Placental pericyte (primary cell): ENCODE measurements around the gene CDH12. TPM values are rescaled to one million over a fixed set of nuclear protein-coding genes. Genes with fewer than 3 reads are reported as not detected.

Experiments
- total RNA-seq: library from RNA; depleted of rRNA; stranded (reverse); fragments of >200 nt; gene quantifications from 2 replicates; pipeline ENCODE4 v1.2.3, GENCODE V29; 2012

The CDH12 gene
- total RNA-seq, result not detected in 2 replicates

GRCh38 chr5:22852807-22853660 lies at the start of gene CDH12:
CDH12 (minus strand) TSS chr5:22853344.

